Neural crest cell (in vitro differentiated cells): ENCODE results near the gene IVD. TPM values are rescaled to one million over a fixed set of nuclear protein-coding genes. Genes with fewer than 3 reads are reported as not detected.

Experiments used
- DNase-seq: peaks from one replicate; pipeline ENCODE4 v3.0.0; 2021; ENCODE audit warnings: low read depth, mixed read lengths, low spot score
- H3K27ac Mint-ChIP-seq: one replicate; pipeline ENCODE4 v1.8.0; 2021; ENCODE audit warnings: mild to moderate bottlenecking, mixed read lengths; ENCODE audit not compliant: unreplicated experiment
- H3K27me3 Mint-ChIP-seq: 2 replicates; pipeline ENCODE4 v1.8.0; 2021; ENCODE audit warnings: low read depth, mild to moderate bottlenecking, mixed read lengths
- H3K36me3 Mint-ChIP-seq: 2 replicates; pipeline ENCODE4 v1.8.0; 2021; ENCODE audit warnings: low read depth, mild to moderate bottlenecking, mixed read lengths
- H3K4me1 Mint-ChIP-seq: 2 replicates; pipeline ENCODE4 v1.8.0; 2021; ENCODE audit warnings: mixed read lengths
- H3K4me3 Mint-ChIP-seq: one replicate; pipeline ENCODE4 v1.8.0; 2021; ENCODE audit warnings: mild to moderate bottlenecking, mixed read lengths
- H3K9me3 Mint-ChIP-seq: 2 replicates; pipeline ENCODE4 v1.8.0; 2021; ENCODE audit warnings: mixed read lengths
- CTCF ChIP-seq: fragments of 200-600 bp; sonication (generic); conservative IDR thresholded peaks from 2 replicates; pipeline ENCODE4 v1.5.0; 2021; ENCODE audit warnings: antibody characterized with exemption, mild to moderate bottlenecking
- total RNA-seq: library from RNA; stranded (reverse); gene quantifications from 2 replicates; pipeline ENCODE4 v1.2.1, GENCODE V29; 2021

IVD gene
- total RNA-seq, 1 donor from 2014 or later: 81.4 TPM

- no peak for TF ChIP-seq CTCF
- Mint-ChIP-seq H3K27me3 (no peaks in the 10 kb centered on the region), H3K4me1 (no peaks in the 10 kb centered on the region), H3K27ac (no peak overlapping the region), H3K9me3 (no peaks in the 10 kb centered on the region), H3K36me3 (peaks cover 11% of the 10 kb centered on the region), H3K4me3 (no peak overlapping the region)
- no peak for DNase-seq
Measured at GRCh38 chr15:40397688-40398412, 7.7 kb upstream of the IVD start.

GRCh38 chr15:40398413-40398873, 7.2 kb upstream of the IVD start:
- no peak for DNase-seq
- Mint-ChIP-seq H3K9me3 (no peaks in the 10 kb centered on the region), H3K27me3 (no peaks in the 10 kb centered on the region), H3K4me3 (no peak overlapping the region), H3K27ac (no peak overlapping the region), H3K36me3 (peaks cover 7% of the 10 kb centered on the region), H3K4me1 (no peaks in the 10 kb centered on the region)
- TF ChIP-seq CTCF: no peak

- no peak overlapping the region for H3K27ac Mint-ChIP-seq
- H3K4me1 Mint-ChIP-seq: no peaks in the 10 kb centered on the region
- no peaks in the 10 kb centered on the region for H3K9me3 Mint-ChIP-seq
- H3K36me3 Mint-ChIP-seq: peaks cover 3% of the 10 kb centered on the region
- DNase-seq: no peak
- no peaks in the 10 kb centered on the region for H3K27me3 Mint-ChIP-seq
- no peak for TF ChIP-seq CTCF
- no peak overlapping the region for H3K4me3 Mint-ChIP-seq
Measured at GRCh38 chr15:40399370-40399769, 6.2 kb upstream of the IVD start.

GRCh38 chr15:40407330-40407990, 1.9 kb downstream of the IVD start:
- peaks cover 5% of the 10 kb centered on the region for H3K36me3 Mint-ChIP-seq
- H3K4me1 Mint-ChIP-seq: peaks cover 23% of the 10 kb centered on the region

GRCh38 chr15:40409366-40409765, 3.8 kb downstream of the IVD start:
- Mint-ChIP-seq H3K27me3 (no peaks in the 10 kb centered on the region), H3K36me3 (peaks cover 5% of the 10 kb centered on the region), H3K4me1 (peaks cover 23% of the 10 kb centered on the region), H3K4me3 (peak overlapping the region; percentile 45), H3K9me3 (no peaks in the 10 kb centered on the region), H3K27ac (no peak overlapping the region)
- no peak for DNase-seq
- TF ChIP-seq CTCF: no peak

More at GRCh38 chr15:40407330-40407990, 1.9 kb downstream of the IVD start:
- H3K9me3 Mint-ChIP-seq: no peaks in the 10 kb centered on the region
- H3K27me3 Mint-ChIP-seq: no peaks in the 10 kb centered on the region
- no peak for TF ChIP-seq CTCF
- peak overlapping the region; percentile 79 for H3K27ac Mint-ChIP-seq
- no peak for DNase-seq
- peak overlapping the region; percentile 81 for H3K4me3 Mint-ChIP-seq
